Measurements from ENCODE around the gene PHF21A. TPM values are rescaled to one million over a fixed set of nuclear protein-coding genes. Genes with fewer than 3 reads are reported as not detected.
"Not testable (repeated sequence)": the region's sequence is repeated elsewhere in the genome, so short reads cannot be mapped to it uniquely, and the experiment has no call there.

The PHF21A gene
- polyA plus RNA-seq, 1 donor = 70.0 TPM

- DNase-seq = no peak
Measured at GRCh38 chr11:46036009-46036408, 85.2 kb downstream of the PHF21A start.

- DNase-seq = no peak
Measured at GRCh38 chr11:46034041-46034440, 87.2 kb downstream of the PHF21A start.

GRCh38 chr11:46026606-46027293 is 94.5 kb downstream of the PHF21A start:
- no peak for DNase-seq

DNA sequence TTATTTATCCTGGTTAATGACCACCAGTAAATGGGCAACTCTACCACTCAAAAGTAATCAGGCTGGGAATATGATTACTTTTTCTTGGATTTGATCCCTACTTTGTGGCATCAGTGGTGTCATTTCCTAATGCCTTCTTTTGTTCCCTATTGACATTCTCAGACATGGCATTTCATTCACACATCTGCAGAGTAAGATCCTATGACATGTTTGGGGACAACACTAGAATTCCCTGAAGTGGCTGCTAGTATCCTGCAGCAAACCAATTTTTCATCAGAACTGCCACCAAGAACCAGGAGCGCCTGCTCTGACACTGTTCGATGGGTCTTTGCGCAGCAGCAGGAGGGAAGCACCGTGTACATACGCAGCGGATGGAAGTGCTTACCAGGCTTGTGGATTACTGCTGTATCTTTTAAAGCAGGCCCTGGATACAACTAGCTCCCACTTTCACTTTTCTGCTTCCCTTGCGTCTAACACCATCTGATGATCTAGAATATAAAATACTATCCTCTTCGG is 101.1 kb downstream of the PHF21A start:
- no peak for DNase-seq

DNA sequence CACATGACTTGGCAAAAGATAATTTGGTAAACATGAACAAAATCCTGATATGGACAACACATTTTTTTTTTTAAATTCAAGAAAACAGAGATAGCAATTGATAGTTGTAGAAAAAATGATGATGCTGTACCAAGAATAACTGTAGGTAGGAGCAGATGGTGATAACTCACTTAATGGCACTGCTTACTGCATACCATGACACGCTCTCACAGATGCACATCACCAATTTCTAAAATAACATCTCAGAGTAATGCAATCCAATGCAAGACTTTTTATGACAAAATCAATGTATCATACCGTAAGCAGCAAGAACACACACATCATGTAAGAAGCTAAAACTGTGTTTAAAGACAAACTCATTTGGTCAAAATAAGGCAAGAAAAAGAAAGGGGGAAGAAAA is 102.6 kb downstream of the PHF21A start:
- DNase-seq = no peak

- no peak for DNase-seq
Measured at GRCh38 chr11:46017341-46017740, 103.9 kb downstream of the PHF21A start.

DNA sequence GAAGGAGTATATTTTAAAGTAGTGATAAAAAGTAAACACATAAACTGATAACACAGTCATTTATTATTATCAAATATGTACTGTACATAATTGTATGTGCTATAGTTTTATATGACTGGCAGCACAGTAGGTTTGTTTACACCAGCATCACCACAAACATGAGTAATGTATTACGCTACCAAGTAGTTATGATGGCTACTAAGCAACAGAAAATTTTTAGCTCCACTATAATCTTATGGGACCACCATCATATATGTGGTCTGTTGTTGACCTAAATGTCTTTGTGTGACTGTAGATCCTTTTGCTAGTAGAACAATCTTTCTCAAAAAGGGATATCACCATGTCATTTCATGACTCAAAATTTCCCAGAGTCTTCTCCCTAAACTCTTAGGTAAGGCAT is 105.3 kb downstream of the PHF21A start:
- no peak for DNase-seq

DNA sequence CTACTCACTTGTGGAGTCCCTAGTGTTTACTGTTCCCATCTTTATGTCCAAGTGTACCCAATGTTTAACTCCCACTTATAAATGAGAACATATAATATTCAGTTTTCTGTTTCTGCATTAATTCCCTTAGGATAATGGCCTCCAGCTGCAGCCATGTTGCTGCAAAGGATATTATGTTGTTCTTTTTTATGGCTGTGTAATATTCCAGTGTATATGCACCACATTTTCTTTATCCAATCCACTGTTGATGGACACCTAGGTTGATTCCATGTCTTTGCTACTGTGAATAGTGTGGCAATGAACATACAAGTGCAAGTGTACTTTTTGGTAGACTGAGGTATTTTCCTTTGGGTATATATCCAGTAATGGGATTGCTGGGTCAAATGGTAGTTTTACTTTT is 107.1 kb downstream of the PHF21A start:
- not testable (repeated sequence) for DNase-seq

- no peak for DNase-seq
Measured at GRCh38 chr11:46012185-46012584, 109.1 kb downstream of the PHF21A start.

DNA sequence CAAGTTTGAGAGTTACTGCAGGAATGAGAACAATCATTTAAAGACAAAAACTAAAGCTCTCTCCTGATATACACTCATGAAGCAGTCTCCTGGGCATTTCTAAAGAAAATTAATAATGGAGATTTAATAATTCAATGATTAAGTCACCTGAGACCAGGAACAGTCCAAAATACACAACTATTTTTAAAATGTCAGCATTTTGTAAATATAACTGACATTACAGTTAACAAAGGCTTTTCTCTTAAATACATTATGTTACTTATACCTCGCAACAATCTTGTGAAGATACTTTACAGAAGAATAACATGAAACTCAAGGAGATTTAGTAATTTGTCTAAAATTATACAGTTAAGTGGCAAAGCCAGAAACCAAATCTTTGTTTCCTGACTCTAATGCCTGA is 111.2 kb downstream of the PHF21A start:
- no peak for DNase-seq

- no peak for DNase-seq
Measured at GRCh38 chr11:46009647-46010046, 111.6 kb downstream of the PHF21A start.

DNA sequence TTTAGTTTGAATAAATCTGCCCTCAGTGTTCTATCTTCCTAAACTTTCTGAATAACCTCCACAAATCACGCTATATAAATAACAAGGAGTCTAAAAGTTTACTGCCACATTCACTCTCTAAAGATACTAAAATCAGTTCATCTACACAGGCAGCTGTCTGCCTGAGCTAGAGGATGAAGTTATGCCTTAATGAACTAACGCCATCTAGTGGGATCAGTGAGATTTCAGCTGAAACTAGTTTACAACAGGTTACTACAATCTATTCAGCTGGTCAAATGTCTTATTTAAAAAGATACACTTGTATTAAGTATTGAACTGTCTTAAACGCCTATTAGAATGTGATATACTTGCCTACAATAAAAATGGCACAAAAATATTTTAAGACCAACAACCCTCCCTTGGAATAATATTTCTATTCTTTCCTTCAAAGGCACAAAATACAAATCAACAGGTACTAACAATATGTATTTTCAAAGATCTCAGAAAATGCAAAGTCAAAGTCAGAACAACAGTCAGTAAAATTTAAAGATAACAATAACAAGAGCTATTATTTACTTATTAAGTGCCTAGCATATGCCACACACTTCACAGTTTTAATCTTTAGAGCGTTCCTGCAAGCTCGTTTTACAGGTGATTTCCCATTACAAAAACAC is 114.7 kb downstream of the PHF21A start:
- DNase-seq = peak; percentile 75

- DNase-seq = no peak
Measured at GRCh38 chr11:46003572-46003971, 117.7 kb downstream of the PHF21A start.

GRCh38 chr11:46002189-46002588 is 119.1 kb downstream of the PHF21A start:
- DNase-seq = no peak

DNA sequence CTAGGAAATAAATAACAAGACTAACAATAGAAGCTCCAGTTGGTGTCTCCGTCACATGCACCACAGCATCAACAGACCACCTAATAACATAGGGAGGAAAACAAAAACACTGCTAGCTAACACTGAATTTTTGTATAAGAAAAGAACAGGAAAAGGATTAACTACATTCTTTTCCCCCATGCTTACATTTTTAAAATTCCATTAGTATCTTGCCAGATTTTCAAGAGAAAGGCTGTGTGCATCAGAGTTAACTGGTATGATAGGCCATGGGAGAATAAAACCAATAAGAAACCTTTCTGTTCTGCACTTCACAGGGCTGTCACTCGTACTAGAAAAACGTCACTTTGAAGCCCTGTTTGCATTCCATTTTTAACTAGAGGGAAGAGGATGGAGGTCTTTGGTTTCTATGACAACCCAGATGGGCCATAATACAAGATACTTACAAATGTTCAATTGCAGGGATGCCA is 119.8 kb downstream of the PHF21A start:
- DNase-seq = no peak

DNA sequence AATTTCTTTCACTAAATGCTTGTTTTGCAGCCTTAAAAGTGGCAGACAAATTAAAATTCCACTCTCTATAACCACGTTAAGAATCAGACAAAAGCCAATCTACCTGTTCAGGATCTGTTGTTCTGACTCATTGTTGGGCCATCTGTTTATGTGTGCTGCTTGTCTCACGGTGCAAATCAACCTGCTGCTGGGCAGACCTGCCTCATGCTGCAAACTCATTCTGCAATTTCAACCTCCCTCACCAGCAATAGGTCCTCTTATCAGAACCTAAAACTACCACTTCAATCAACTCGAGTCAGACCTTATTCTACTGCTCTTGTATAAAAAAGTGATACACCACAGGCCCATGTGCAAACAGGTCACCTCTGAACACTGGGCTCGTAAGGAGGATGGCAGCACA is 123.7 kb downstream of the PHF21A start:
- DNase-seq = no peak

DNA sequence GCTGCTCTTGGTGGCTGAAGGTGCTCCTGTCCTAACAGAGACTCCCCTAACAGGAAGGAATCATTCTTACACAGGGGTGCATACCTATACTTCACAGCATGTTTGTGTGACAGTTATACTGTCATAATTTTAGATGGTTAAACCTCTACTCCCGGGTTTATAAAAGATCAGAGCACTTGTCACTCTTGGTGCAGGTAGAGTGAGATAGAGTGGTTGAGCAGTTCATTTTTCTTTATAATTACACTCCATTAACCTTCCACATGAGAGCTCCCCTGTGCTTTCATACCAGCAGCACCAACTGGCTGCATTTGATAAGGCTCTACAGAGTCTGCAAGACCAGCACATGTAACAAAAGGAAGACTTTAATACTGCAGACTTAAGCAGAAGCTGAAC is 125.9 kb downstream of the PHF21A start:
- DNase-seq = no peak

DNA sequence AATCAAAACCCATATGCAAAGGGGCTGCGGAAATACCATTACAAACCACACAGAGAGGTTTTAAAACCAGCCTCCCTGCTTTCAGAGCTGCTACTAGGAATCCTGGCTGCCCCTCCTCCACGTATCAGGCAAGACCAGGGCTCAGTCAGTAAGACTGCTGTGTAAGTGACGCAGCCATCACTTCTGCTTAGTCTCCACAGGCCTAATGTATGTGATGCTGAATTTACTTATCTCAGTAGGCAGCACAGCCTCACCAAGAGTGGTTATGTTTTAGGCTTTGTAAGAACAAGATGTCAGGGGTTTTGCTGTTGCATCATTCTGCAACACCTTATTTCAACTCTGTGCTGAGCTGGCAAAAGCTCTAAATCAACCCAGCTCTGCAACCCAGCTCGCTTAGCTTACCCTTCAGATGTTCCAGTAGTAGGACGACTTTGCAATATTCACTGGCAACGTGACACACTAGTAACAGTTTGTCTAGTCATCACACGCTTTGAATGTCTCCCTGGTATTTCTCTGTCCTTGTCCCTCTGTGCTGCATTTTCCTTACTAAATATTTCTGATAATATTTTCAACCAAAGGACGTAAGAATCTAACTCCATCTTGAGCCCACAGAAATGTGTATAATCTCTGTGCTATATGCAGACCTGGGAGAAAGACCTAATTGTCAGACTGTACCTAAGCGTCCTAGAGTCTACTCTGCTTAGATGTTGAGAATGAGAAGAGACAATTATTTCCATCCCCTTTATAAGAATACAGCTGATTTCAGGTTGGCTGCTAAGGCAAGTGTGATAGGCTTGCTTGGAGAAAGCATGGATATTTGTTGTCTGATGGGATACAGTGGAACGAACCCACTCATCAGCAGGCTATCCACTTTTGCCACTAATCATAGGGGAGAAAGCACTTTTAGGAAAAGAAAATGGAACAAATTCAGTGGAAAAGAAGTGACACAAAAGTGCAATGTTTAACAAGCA is 126.6 kb downstream of the PHF21A start:
- DNase-seq = no peak

- DNase-seq = no peak
Measured at GRCh38 chr11:45993531-45994001, 127.7 kb downstream of the PHF21A start.

GRCh38 chr11:45988921-45989320 is 132.3 kb downstream of the PHF21A start:
- no peak for DNase-seq

DNA sequence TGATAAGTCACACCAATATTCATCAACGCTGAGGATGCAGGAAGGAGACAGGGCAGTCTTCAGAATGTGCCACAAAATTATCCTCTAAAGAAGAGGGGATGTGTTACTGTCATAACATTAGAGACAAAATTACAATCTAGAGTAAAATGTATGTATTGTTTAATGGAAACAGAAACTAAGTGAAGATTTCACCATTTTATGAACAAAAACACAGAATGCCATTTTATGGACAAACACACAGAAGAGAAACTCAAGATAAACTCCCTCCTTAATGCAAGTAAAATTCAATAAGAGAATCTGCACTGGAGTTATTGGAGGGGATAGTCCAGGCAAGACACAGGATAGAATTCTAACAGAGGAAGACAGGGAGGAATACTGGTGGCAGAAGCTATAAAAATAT is 136.0 kb downstream of the PHF21A start:
- no peak for DNase-seq

- DNase-seq = no peak
Measured at GRCh38 chr11:45984192-45984591, 137.1 kb downstream of the PHF21A start.
